HepG2 (cell line): ENCODE results near the gene CAPN11. TPM values are rescaled to one million over a fixed set of nuclear protein-coding genes. Genes with fewer than 3 reads are reported as not detected.

ENCODE experiments used
- CAMTA2 ChIP-seq: sonication (generic); formaldehyde crosslinking; IDR thresholded peaks from 2 replicates; pipeline ENCODE4 v1.4.0; 2020; ENCODE audit warnings: mild to moderate bottlenecking, missing genetic modification reagents, borderline replicate concordance
- ELF1 ChIP-seq: sonication (generic); formaldehyde crosslinking; IDR thresholded peaks from 2 replicates; pipeline ENCODE4 v1.4.0; 2020; ENCODE audit warnings: missing genetic modification reagents
- ERF ChIP-seq: IDR thresholded peaks from 2 replicates; pipeline ENCODE4 v1.6.1; 2018; ENCODE audit warnings: missing biosample characterization, missing genetic modification reagents
- EZH2 ChIP-seq: conservative IDR thresholded peaks from 2 replicates; pipeline ENCODE4 v1.6.1; 2012; ENCODE audit warnings: mild to moderate bottlenecking, low read depth, low read length, moderate library complexity
- GATAD2A ChIP-seq: IDR thresholded peaks from 2 replicates; pipeline ENCODE4 v1.6.1; 2016
- SAFB2 ChIP-seq: sonication (generic); formaldehyde crosslinking; IDR thresholded peaks from 2 replicates; pipeline ENCODE4 v1.5.1; 2020; ENCODE audit warnings: missing genetic modification reagents, low read depth, mild to moderate bottlenecking, borderline replicate concordance
- SMC3 ChIP-seq: IDR thresholded peaks from 2 replicates; pipeline ENCODE4 v1.6.1; 2011; ENCODE audit warnings: low read length, improper control_type of control experiment
- SOX13 ChIP-seq, 3 experiments: fragments of 450-650 bp in 1 of 3; sonication (generic) in 1 of 3; formaldehyde crosslinking in 1 of 3; IDR thresholded peaks in 2 of 3; conservative IDR thresholded peaks in 1 of 3; 2 replicates each; pipeline versions ENCODE4 v1.5.0 to v1.6.1; 2016 to 2020; ENCODE audit warnings: antibody characterized with exemption in 1 of 3, mild to moderate bottlenecking in 1 of 3, missing compliant biosample characterization in 1 of 3, missing genetic modification reagents in 1 of 3, moderate library complexity in 1 of 3
- SP4 ChIP-seq: sonication (generic); formaldehyde crosslinking; IDR thresholded peaks from 2 replicates; pipeline ENCODE4 v1.8.1; 2023; ENCODE audit warnings: mild to moderate bottlenecking, missing genetic modification reagents
- SUZ12 ChIP-seq: fragments of 150-350 bp; IDR thresholded peaks from 2 replicates; pipeline ENCODE4 v1.6.1; 2014; ENCODE audit warnings: low read depth, low read length
- TGIF2 ChIP-seq: IDR thresholded peaks from 2 replicates; pipeline ENCODE4 v1.6.1; 2016; ENCODE audit warnings: control low read depth, missing compliant biosample characterization
- YEATS2 ChIP-seq: sonication (generic); formaldehyde crosslinking; IDR thresholded peaks from 2 replicates; pipeline ENCODE4 v1.4.0; 2020; ENCODE audit warnings: missing genetic modification reagents, borderline replicate concordance
- ZBTB7A ChIP-seq: sonication (generic); formaldehyde crosslinking; IDR thresholded peaks from 2 replicates; pipeline ENCODE4 v1.8.0; 2022; ENCODE audit warnings: mild to moderate bottlenecking, missing genetic modification reagents
- ZNF12 ChIP-seq: sonication (generic); formaldehyde crosslinking; IDR thresholded peaks from 2 replicates; pipeline ENCODE4 v1.5.0; 2020; ENCODE audit warnings: missing genetic modification reagents
- ZNF326 ChIP-seq: sonication (generic); formaldehyde crosslinking; IDR thresholded peaks from 2 replicates; pipeline ENCODE4 v1.4.0; 2020; ENCODE audit warnings: missing genetic modification reagents, borderline replicate concordance
- ZNF672 ChIP-seq: sonication (generic); formaldehyde crosslinking; IDR thresholded peaks from 2 replicates; pipeline ENCODE4 v1.8.1; 2022; ENCODE audit warnings: missing genetic modification reagents
- ZNF841 ChIP-seq: sonication (generic); formaldehyde crosslinking; IDR thresholded peaks from 2 replicates; pipeline ENCODE4 v1.8.1; 2023; ENCODE audit warnings: missing genetic modification reagents, borderline replicate concordance
- ZSCAN31 ChIP-seq: sonication (generic); formaldehyde crosslinking; IDR thresholded peaks from 2 replicates; pipeline ENCODE4 v1.5.0; 2020; ENCODE audit warnings: low read depth, mild to moderate bottlenecking, missing genetic modification reagents
- polyA plus RNA-seq, 8 experiments: library from polyadenylated mRNA; depleted of rRNA in 3 of 8; stranded (reverse) in 7 of 8; unstranded in 1 of 8; fragments of >200 nt; fragmentation: Illumina TruSeq in 4 of 8; extraction: Trizol in 4 of 8; gene quantifications; 2 replicates each; pipeline versions ENCODE4 v1.2.1 to v1.2.3, GENCODE V29; 2011 to 2016; ENCODE audit warnings: low read depth in 4 of 8, missing spikeins in 1 of 8, mixed read lengths in 1 of 8; ENCODE audit not compliant: insufficient read depth in 1 of 8
- total RNA-seq, 5 experiments: library from RNA; depleted of rRNA; stranded (reverse); fragments of >200 nt; fragmentation: Illumina TruSeq; extraction: Trizol; gene quantifications; 2 replicates each; pipeline ENCODE4 v1.2.3, GENCODE V29; 2016; ENCODE audit warnings: low read depth in 1 of 5
- TF ChIP-seq, protein P1 (sequence below): sonication (generic); formaldehyde crosslinking; IDR thresholded peaks from 2 replicates; pipeline ENCODE4 v1.5.0; 2020; ENCODE audit warnings: missing genetic modification reagents
- TF ChIP-seq, protein P2 (sequence below): fragments of 450-650 bp; IDR thresholded peaks from 2 replicates; pipeline ENCODE4 v1.6.1; 2017; ENCODE audit warnings: mild to moderate bottlenecking
- TF ChIP-seq, protein P3 (sequence below): sonication (generic); formaldehyde crosslinking; IDR thresholded peaks from 2 replicates; pipeline ENCODE4 v1.5.0; 2020; ENCODE audit warnings: missing genetic modification reagents
- TF ChIP-seq, protein P4 (sequence below): IDR thresholded peaks from 2 replicates; pipeline ENCODE4 v1.6.1; 2016; ENCODE audit warnings: control low read depth
- TF ChIP-seq, protein P5 (sequence below): sonication (generic); formaldehyde crosslinking; IDR thresholded peaks from 2 replicates; pipeline ENCODE4 v1.5.0; 2020; ENCODE audit warnings: missing genetic modification reagents, mild to moderate bottlenecking, borderline replicate concordance

Gene CAPN11
- total and polyA plus RNA-seq, 2 of the 13 experiments (the other 11 are each of a cell fraction or from before 2014, with no cell fraction given): 0.07 to 0.11 TPM

DNA sequence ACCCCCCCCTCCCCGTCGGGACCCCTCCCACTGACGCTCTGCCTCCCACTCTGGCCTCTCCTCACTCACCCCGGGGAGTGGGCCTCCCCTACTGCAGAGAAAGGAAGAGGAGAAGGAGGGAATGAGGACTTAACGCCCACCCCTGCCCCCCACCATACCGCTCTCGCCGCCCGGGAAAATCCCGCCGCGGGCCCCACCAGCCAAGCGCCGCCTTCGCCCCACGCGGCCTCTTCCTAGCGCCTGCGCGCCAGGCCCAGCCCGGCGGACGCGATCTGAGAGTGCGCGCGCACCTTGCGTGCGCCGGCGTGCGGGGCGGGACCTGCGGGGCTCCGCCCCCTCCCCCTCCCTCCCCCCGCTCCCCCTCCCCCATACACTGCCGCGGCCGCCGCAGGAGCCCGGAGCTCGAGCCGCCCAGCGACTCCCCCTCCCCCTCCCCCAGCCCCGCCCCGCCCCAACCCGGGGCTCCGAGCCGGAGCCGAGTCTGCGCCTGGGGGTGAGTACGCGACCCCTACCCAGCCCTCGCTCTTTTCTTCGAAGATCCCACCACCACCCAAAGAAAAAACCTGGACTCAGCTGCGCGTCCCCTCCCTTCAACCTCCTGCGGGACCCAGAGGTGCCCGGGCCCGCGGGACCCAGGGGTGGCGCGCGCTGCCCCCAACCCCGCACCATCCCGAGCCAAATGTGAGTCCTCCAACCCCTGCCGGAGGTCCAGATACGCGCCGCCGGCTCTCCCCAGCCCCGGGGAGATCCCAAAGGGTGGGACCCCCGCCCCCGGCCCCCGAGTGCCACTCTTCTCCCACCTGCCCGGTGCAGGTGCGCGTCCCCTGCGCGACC, 31.2 kb upstream of the CAPN11 start, which contains the start of the genes MRPL14 and TMEM63B (continued):
- no peak for TF ChIP-seq EZH2
- TF ChIP-seq ZBTB7A (CRISPR knock-in tag): no peak
- TF ChIP-seq, protein P1, sequence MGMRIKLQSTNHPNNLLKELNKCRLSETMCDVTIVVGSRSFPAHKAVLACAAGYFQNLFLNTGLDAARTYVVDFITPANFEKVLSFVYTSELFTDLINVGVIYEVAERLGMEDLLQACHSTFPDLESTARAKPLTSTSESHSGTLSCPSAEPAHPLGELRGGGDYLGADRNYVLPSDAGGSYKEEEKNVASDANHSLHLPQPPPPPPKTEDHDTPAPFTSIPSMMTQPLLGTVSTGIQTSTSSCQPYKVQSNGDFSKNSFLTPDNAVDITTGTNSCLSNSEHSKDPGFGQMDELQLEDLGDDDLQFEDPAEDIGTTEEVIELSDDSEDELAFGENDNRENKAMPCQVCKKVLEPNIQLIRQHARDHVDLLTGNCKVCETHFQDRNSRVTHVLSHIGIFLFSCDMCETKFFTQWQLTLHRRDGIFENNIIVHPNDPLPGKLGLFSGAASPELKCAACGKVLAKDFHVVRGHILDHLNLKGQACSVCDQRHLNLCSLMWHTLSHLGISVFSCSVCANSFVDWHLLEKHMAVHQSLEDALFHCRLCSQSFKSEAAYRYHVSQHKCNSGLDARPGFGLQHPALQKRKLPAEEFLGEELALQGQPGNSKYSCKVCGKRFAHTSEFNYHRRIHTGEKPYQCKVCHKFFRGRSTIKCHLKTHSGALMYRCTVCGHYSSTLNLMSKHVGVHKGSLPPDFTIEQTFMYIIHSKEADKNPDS (CRISPR knock-in tag): no peak
- TF ChIP-seq TGIF2 (CRISPR knock-in tag): no peak
- TF ChIP-seq ZNF326 (CRISPR knock-in tag): no peak
- no peak for TF ChIP-seq SOX13 (IDR thresholded peaks at IDR 0.05)
- TF ChIP-seq SOX13 (CRISPR knock-in tag; conservative IDR thresholded peaks at IDR 0.05 in 1 of 2, IDR thresholded peaks at IDR 0.05 in 1 of 2): no peak
- peak; percentile 15; the same call in 1 of the 2 replicates for TF ChIP-seq YEATS2 (CRISPR knock-in tag)
- TF ChIP-seq SP4 (CRISPR knock-in tag): no peak; the same call in 1 of the 2 replicates
- TF ChIP-seq SAFB2 (CRISPR knock-in tag): no peak
- TF ChIP-seq, protein P2, sequence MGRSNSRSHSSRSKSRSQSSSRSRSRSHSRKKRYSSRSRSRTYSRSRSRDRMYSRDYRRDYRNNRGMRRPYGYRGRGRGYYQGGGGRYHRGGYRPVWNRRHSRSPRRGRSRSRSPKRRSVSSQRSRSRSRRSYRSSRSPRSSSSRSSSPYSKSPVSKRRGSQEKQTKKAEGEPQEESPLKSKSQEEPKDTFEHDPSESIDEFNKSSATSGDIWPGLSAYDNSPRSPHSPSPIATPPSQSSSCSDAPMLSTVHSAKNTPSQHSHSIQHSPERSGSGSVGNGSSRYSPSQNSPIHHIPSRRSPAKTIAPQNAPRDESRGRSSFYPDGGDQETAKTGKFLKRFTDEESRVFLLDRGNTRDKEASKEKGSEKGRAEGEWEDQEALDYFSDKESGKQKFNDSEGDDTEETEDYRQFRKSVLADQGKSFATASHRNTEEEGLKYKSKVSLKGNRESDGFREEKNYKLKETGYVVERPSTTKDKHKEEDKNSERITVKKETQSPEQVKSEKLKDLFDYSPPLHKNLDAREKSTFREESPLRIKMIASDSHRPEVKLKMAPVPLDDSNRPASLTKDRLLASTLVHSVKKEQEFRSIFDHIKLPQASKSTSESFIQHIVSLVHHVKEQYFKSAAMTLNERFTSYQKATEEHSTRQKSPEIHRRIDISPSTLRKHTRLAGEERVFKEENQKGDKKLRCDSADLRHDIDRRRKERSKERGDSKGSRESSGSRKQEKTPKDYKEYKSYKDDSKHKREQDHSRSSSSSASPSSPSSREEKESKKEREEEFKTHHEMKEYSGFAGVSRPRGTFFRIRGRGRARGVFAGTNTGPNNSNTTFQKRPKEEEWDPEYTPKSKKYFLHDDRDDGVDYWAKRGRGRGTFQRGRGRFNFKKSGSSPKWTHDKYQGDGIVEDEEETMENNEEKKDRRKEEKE: no peak
- no peak for TF ChIP-seq ZNF12 (CRISPR knock-in tag)
- 0 out of 2 replicates have a peak, but pooled peaks have one; percentile 54 for TF ChIP-seq ERF
- no peak for TF ChIP-seq ZSCAN31 (CRISPR knock-in tag)
- no peak for TF ChIP-seq GATAD2A
- TF ChIP-seq ELF1: no peak
- TF ChIP-seq, protein P3, sequence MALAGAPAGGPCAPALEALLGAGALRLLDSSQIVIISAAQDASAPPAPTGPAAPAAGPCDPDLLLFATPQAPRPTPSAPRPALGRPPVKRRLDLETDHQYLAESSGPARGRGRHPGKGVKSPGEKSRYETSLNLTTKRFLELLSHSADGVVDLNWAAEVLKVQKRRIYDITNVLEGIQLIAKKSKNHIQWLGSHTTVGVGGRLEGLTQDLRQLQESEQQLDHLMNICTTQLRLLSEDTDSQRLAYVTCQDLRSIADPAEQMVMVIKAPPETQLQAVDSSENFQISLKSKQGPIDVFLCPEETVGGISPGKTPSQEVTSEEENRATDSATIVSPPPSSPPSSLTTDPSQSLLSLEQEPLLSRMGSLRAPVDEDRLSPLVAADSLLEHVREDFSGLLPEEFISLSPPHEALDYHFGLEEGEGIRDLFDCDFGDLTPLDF (CRISPR knock-in tag): 0 out of 2 replicates have a peak, but pooled peaks have one; percentile 34
- TF ChIP-seq, protein P4, sequence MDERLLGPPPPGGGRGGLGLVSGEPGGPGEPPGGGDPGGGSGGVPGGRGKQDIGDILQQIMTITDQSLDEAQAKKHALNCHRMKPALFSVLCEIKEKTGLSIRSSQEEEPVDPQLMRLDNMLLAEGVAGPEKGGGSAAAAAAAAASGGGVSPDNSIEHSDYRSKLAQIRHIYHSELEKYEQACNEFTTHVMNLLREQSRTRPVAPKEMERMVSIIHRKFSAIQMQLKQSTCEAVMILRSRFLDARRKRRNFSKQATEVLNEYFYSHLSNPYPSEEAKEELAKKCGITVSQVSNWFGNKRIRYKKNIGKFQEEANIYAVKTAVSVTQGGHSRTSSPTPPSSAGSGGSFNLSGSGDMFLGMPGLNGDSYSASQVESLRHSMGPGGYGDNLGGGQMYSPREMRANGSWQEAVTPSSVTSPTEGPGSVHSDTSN (CRISPR knock-in tag): no peak
- TF ChIP-seq, protein P5, sequence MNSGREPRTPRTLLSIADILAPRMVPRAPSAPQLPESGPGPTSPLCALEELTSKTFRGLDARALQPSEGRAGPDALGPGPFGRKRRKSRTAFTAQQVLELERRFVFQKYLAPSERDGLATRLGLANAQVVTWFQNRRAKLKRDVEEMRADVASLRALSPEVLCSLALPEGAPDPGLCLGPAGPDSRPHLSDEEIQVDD: no peak
- TF ChIP-seq SMC3: no peak
- no peak for TF ChIP-seq ZNF672 (CRISPR knock-in tag)
- no peak for TF ChIP-seq ZNF841
- no peak for TF ChIP-seq CAMTA2 (CRISPR knock-in tag)
- TF ChIP-seq SUZ12: no peak
